ENCODE results near the gene STUB1. TPM values are rescaled to one million over a fixed set of nuclear protein-coding genes. Genes with fewer than 3 reads are reported as not detected.
A peak's percentile ranks its signal among the peaks of the same experiment; 100 is the strongest.

The STUB1 gene
- total RNA-seq, 5 donors from 2014 or later (not counting 1 experiment from before 2014, with no cell fraction given), result 67.3 to 119 (median 114) TPM

- Histone ChIP-seq H3K36me3 (ENCODE audit: control insufficient read depth in 2 of 2, extremely low read depth in 1 of 2, insufficient read depth in 1 of 2, low read length in 1 of 2) (no peaks in the 10 kb centered on the region), H3K4me1 (ENCODE audit: control insufficient read depth in 1 of 2, extremely low read depth in 1 of 2, insufficient read depth in 2 of 2, low read length in 2 of 2) (peaks cover 5 to 60% of the 10 kb centered on the region in 2 experiments), H3K9me3 (no peaks in the 10 kb centered on the region), H3K4me3 (ENCODE audit: control insufficient read depth in 1 of 2, extremely low read depth in 1 of 2, low read length in 1 of 2) (peak overlapping the region; percentile 55 to 70), H3K27ac (ENCODE audit: low read length) (peak overlapping the region; percentile 57), H3K27me3 (replicated peaks in 1 of 2; ENCODE audit: control insufficient read depth in 2 of 2, extremely low read depth in 1 of 2, insufficient read depth in 2 of 2, low read length in 1 of 2) (peaks cover 0 to 20% of the 10 kb centered on the region in 2 experiments)
- ATAC-seq (replicated peaks in 1 of 4) (peak; percentile 13 to 26 (median 18)), DNase-seq (peak in 10 of 35 experiments; percentile 21 to 63 (median 32))
- no peaks in the 10 kb centered on the region for H3K36me3 Mint-ChIP-seq
- CTCF ChIA-PET, result interaction anchor here in 1 of 2 donors (0.6 to 2.0 kb wide), 3 partner anchors 8 to 368 kb away, joined by 3 to 6 read pairs (median 5); partner anchors contain the start of gene AXIN1
- H3K27me3 Mint-ChIP-seq, result peaks cover 3 to 4% of the 10 kb centered on the region in 2 donors
- peak overlapping the region; percentile 78 to 83 (median 79) for H3K4me3 Mint-ChIP-seq
- no peaks in the 10 kb centered on the region for H3K9me3 Mint-ChIP-seq
- H3K4me1 Mint-ChIP-seq, result peaks cover 21 to 29% (median 27%) of the 10 kb centered on the region in 3 donors
- under 1% methylated on average over 35 of the region's 38 CpGs for WGBS (ENCODE audit: insufficient coverage)
- POLR2A ChIA-PET, result no interaction called here
- peak overlapping the region; percentile 39 to 80 for H3K27ac Mint-ChIP-seq
Measured at GRCh38 chr16:720447-720989, 40.3 kb downstream of the STUB1 start.

- Histone ChIP-seq H3K4me3 (ENCODE audit: control insufficient read depth in 1 of 2, extremely low read depth in 1 of 2, low read length in 1 of 2) (peak within 1 kb of the TSS; percentile 55 to 70), H3K9me3 (no peaks in the 10 kb centered on the region), H3K27me3 (replicated peaks in 1 of 2; ENCODE audit: control insufficient read depth in 2 of 2, extremely low read depth in 1 of 2, insufficient read depth in 2 of 2, low read length in 1 of 2) (peaks cover 0 to 16% of the 10 kb centered on the region in 2 experiments), H3K4me1 (ENCODE audit: control insufficient read depth in 1 of 2, extremely low read depth in 1 of 2, insufficient read depth in 2 of 2, low read length in 2 of 2) (peaks cover 5 to 60% of the 10 kb centered on the region in 2 experiments), H3K27ac (ENCODE audit: low read length) (peak within 1 kb of the TSS; percentile 69), H3K36me3 (ENCODE audit: control insufficient read depth in 2 of 2, extremely low read depth in 1 of 2, insufficient read depth in 1 of 2, low read length in 1 of 2) (no peaks in the 10 kb centered on the region)
- POLR2A ChIA-PET, result interaction anchor here in 1 of 2 donors (0.6 kb wide), 1 partner anchor 249 kb away, joined by 3 read pairs; no protein-coding TSS in a partner anchor
- DNase-seq (peak; percentile 44 to 84 (median 61)), ATAC-seq (replicated peaks in 1 of 4) (peak; percentile 71 to 80 (median 74))
- peaks cover 3% of the 10 kb centered on the region in 2 donors for H3K27me3 Mint-ChIP-seq
- WGBS (ENCODE audit: insufficient coverage), result 1% methylated on average over 106 of the region's 106 CpGs
- H3K27ac Mint-ChIP-seq, result peak within 1 kb of the TSS; percentile 39 to 80
- H3K4me1 Mint-ChIP-seq, result peaks cover 18 to 27% (median 23%) of the 10 kb centered on the region in 3 donors
- H3K9me3 Mint-ChIP-seq, result no peaks in the 10 kb centered on the region
- peak within 1 kb of the TSS; percentile 78 to 83 (median 79) for H3K4me3 Mint-ChIP-seq
- CTCF ChIA-PET, result interaction anchor here in 1 of 2 donors (2.0 kb wide), 1 partner anchor 9 kb away, joined by 5 read pairs; no protein-coding TSS in a partner anchor
- H3K36me3 Mint-ChIP-seq, result no peaks in the 10 kb centered on the region
Measured at GRCh38 chr16:720990-721764, 41.0 kb downstream of the STUB1 start, which contains the start of gene ANTKMT. TSS of gene ANTKMT (plus strand) at chr16:721146. CDS start at chr16:721275, 129 bp downstream.

- Histone ChIP-seq H3K27ac (ENCODE audit: low read length) (peak overlapping the region; percentile 69), H3K4me1 (ENCODE audit: control insufficient read depth in 1 of 2, extremely low read depth in 1 of 2, insufficient read depth in 2 of 2, low read length in 2 of 2) (peaks cover 5 to 58% of the 10 kb centered on the region in 2 experiments), H3K9me3 (no peaks in the 10 kb centered on the region), H3K27me3 (replicated peaks in 1 of 2; ENCODE audit: control insufficient read depth in 2 of 2, extremely low read depth in 1 of 2, insufficient read depth in 2 of 2, low read length in 1 of 2) (peaks cover 0 to 12% of the 10 kb centered on the region in 2 experiments), H3K36me3 (ENCODE audit: control insufficient read depth in 2 of 2, extremely low read depth in 1 of 2, insufficient read depth in 1 of 2, low read length in 1 of 2) (no peaks in the 10 kb centered on the region), H3K4me3 (ENCODE audit: control insufficient read depth in 1 of 2, extremely low read depth in 1 of 2, low read length in 1 of 2) (peak overlapping the region; percentile 18 to 36)
- no peaks in the 10 kb centered on the region for H3K36me3 Mint-ChIP-seq
- H3K4me1 Mint-ChIP-seq, result peaks cover 19 to 26% (median 20%) of the 10 kb centered on the region in 3 donors
- 29% methylated on average over 37 of the region's 51 CpGs for WGBS (ENCODE audit: insufficient coverage)
- ATAC-seq (replicated peaks in 1 of 4) (peak in 2 of 4 experiments; percentile 27 to 48), DNase-seq (peak in 12 of 35 experiments; percentile 14 to 66 (median 34))
- POLR2A ChIA-PET, result interaction anchor here in 1 of 2 donors (0.6 kb wide), 1 partner anchor 248 kb away, joined by 3 read pairs; no protein-coding TSS in a partner anchor
- peak overlapping the region; percentile 46 to 64 (median 63) for H3K4me3 Mint-ChIP-seq
- H3K27me3 Mint-ChIP-seq, result no peaks in the 10 kb centered on the region
- H3K27ac Mint-ChIP-seq, result no peak overlapping the region
- H3K9me3 Mint-ChIP-seq, result no peaks in the 10 kb centered on the region
- CTCF ChIA-PET, result interaction anchor here in 1 of 2 donors (2.0 kb wide), 1 partner anchor 10 kb away, joined by 5 read pairs; no protein-coding TSS in a partner anchor
Measured at GRCh38 chr16:721765-722540, 41.7 kb downstream of the STUB1 start.

GRCh38 chr16:722835-723633 is 42.8 kb downstream of the STUB1 start:
- 89% methylated on average over 20 of the region's 24 CpGs for WGBS (ENCODE audit: insufficient coverage)
- Mint-ChIP-seq H3K4me1 (peaks cover 19 to 26% (median 20%) of the 10 kb centered on the region in 3 donors), H3K4me3 (peak overlapping the region; percentile 24 to 64 (median 25)), H3K36me3 (no peaks in the 10 kb centered on the region), H3K27ac (peak overlapping the region in 1 of 2 donors; percentile 43), H3K9me3 (no peaks in the 10 kb centered on the region), H3K27me3 (no peaks in the 10 kb centered on the region)
- CTCF ChIA-PET, result no interaction called here
- H3K27ac ChIP-seq (ENCODE audit: low read length), result peak overlapping the region; percentile 69
- POLR2A ChIA-PET, result no interaction called here
- ATAC-seq (replicated peaks in 1 of 4) (no peak), DNase-seq (no peak)
- H3K4me1 ChIP-seq (ENCODE audit: control insufficient read depth in 1 of 2, extremely low read depth in 1 of 2, insufficient read depth in 2 of 2, low read length in 2 of 2), result peaks cover 5 to 66% of the 10 kb centered on the region in 2 experiments
- H3K27me3 ChIP-seq (replicated peaks in 1 of 2; ENCODE audit: control insufficient read depth in 2 of 2, extremely low read depth in 1 of 2, insufficient read depth in 2 of 2, low read length in 1 of 2), result peaks cover 0 to 8% of the 10 kb centered on the region in 2 experiments
- H3K4me3 ChIP-seq (ENCODE audit: control insufficient read depth in 1 of 2, extremely low read depth in 1 of 2, low read length in 1 of 2), result no peak overlapping the region
- H3K36me3 ChIP-seq (ENCODE audit: control insufficient read depth in 2 of 2, extremely low read depth in 1 of 2, insufficient read depth in 1 of 2, low read length in 1 of 2), result no peaks in the 10 kb centered on the region
- H3K9me3 ChIP-seq, result no peaks in the 10 kb centered on the region

- peaks cover 5 to 67% of the 10 kb centered on the region in 2 experiments for H3K4me1 ChIP-seq (ENCODE audit: control insufficient read depth in 1 of 2, extremely low read depth in 1 of 2, insufficient read depth in 2 of 2, low read length in 2 of 2)
Measured at GRCh38 chr16:723695-724094, 43.5 kb downstream of the STUB1 start.

More at GRCh38 chr16:723695-724094, 43.5 kb downstream of the STUB1 start:
- POLR2A ChIA-PET, result no interaction called here
- no peak overlapping the region for H3K27ac Mint-ChIP-seq
- WGBS (ENCODE audit: insufficient coverage), result 89% methylated on average over 6 of the region's 9 CpGs
- no peak for DNase-seq
- H3K27me3 Mint-ChIP-seq, result no peaks in the 10 kb centered on the region
- peaks cover 19 to 28% (median 20%) of the 10 kb centered on the region in 3 donors for H3K4me1 Mint-ChIP-seq
- H3K4me3 Mint-ChIP-seq, result peak overlapping the region in 1 of 3 donors; percentile 25
- ATAC-seq (replicated peaks in 1 of 4), result no peak
- H3K36me3 Mint-ChIP-seq, result no peaks in the 10 kb centered on the region
- H3K27me3 ChIP-seq (replicated peaks in 1 of 2; ENCODE audit: control insufficient read depth in 2 of 2, extremely low read depth in 1 of 2, insufficient read depth in 2 of 2, low read length in 1 of 2), result peaks cover 0 to 3% of the 10 kb centered on the region in 2 experiments
- no peaks in the 10 kb centered on the region for H3K9me3 Mint-ChIP-seq
- no peak overlapping the region for H3K4me3 ChIP-seq (ENCODE audit: control insufficient read depth in 1 of 2, extremely low read depth in 1 of 2, low read length in 1 of 2)
- no peaks in the 10 kb centered on the region for H3K9me3 ChIP-seq
- H3K36me3 ChIP-seq (ENCODE audit: control insufficient read depth in 2 of 2, extremely low read depth in 1 of 2, insufficient read depth in 1 of 2, low read length in 1 of 2), result no peaks in the 10 kb centered on the region
- CTCF ChIA-PET, result no interaction called here
- no peak overlapping the region for H3K27ac ChIP-seq (ENCODE audit: low read length)
